HG03135 (cell line): Measurements from ENCODE around the gene ZNF296.

Experiments used
- ATAC-seq: cut with Tn5 transposase; IDR thresholded peaks from one replicate; pipeline ENCODE4 v1.9.1; 2021; ENCODE audit warnings: mild to moderate bottlenecking, moderate library complexity; ENCODE audit not compliant: unreplicated experiment

The ZNF296 gene

DNA sequence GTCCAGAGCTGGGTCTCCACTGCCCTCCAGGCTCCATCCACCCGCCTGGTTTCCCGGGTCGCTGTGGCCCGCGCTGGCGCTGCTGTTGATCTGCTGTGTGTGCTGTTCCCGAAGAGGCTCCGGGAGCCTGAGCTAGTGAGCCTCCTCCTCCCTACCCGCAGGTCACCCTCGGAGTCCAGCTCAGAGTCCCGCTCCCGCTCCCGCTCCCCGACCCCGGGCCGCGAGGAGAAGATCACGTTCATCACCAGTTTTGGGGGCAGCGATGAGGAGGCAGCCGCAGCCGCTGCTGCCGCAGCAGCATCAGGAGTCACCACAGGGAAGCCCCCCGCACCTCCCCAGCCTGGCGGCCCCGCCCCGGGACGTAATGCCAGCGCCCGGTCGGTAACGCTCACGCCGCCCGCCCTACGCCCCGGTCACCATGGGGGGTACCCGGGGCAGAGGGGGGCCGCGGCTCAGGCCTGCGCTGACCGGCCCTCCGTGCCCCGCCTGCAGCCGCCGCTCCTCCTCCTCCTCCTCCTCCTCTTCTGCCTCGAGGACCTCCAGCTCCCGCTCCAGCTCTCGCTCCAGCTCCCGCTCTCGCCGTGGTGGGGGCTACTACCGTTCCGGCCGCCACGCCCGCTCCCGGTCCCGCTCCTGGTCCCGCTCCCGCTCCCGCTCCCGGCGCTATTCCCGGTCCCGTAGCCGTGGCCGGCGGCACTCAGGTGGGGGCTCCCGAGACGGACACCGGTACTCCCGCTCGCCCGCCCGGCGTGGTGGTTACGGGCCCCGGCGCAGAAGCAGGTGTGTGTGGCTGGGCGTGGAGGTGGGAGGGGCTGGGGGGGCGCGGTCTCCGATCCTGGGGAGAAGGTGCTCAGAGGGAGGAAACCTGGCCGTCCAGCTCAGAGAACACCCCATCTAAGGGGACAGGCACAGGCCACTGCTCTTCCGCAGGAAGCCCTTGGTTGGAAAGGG is 12.2 kb downstream of the ZNF296 start:
- ATAC-seq: no peak

DNA sequence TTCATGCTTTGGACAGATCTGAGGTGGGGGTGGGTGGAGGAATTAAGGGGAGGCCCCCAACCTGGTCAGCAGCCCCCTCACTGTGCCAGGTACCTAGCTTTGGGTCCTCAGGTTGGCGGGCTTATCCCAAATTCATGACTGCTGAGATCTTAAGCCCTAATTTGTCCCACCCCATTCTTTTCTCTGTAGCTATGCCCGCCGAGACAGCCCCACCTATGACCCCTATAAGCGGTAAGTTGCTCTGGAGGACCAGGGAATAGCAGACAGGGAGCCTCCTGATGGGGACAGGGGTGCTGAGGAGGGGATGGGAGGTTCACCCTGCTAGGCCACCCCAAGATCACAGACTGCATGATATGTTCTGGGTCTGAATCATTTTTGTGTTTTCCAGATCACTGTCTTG is 14.3 kb downstream of the ZNF296 start:
- ATAC-seq: no peak

DNA sequence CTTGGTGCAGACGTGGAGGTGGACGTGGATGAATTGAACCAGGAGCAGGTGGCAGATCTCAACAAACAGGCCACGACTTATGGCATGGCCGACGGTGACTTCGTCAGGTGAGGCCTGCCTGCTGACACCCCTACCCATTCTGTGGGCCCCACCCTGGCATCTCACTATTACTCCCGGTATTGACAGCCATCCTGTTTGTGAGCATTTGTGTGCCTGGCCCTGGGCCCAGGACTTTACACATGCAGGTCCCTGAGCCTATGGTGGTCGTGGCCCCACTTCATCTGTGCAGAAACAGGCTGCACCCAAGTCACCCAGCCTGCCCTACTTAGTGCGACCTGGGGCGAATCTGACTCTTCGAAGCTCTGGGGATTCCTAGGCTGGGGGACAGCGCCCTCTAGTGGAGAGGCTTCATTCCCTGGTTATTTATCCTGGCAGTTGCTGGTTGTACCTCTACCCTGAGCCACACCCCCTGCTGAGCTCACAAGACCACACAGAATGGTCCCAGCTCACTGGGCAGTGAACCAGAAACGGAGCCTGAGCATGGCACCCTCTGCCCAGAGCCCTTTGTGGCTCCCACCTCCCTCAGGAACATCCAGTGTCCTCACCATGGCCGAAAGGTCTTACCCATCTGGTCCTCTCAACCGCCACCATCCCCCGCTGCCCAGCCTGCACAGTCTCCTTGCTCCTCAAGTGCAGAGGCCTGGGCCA is 16.9 kb downstream of the ZNF296 start:
- peak; percentile 57 for ATAC-seq

DNA sequence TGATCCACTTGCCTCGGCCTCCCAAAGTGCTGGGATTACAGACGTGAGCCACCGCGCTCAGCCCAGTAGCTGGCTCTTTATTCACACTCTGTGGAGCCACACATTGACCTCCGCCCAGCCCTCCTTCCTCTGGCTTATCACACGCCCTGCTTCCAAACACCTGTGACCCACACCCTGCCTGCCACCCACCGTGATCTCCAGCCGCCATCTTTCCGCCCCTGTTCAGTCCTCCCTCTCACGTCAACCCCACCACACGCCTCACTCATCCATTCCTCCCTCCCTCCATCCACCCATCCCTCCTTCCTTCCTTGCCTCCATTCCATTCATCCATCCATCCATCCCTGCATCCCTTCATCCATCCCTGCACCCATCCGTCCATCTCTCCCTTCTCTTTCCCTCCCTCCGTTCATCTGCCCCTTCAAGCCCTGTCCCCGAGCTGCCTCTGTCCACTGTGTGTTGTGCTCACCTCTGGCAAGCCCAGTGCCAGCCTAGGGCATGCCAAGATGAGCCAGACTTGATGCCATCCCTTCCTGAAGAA is 17.6 kb downstream of the ZNF296 start:
- ATAC-seq: no peak

DNA sequence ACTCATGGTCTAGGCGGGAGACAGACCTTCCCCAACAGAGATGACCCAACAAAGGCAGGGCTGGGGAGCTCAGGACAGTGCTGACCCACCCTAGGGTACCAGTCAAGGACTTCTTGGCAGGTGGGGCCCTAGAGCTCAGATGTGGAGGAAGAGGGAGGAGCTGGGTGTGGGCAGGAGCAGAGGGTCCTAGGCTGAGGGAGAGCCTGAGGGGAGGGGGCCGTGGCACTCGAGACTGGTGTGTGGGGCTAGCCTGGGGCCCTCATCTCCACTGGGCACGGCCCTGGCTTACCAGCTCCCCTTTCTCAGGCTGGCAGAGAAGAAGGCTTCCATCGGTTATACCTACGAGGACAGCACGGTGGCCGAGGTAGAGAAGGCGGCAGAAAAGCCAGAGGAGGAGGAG is 18.8 kb downstream of the ZNF296 start:
- no peak for ATAC-seq

DNA sequence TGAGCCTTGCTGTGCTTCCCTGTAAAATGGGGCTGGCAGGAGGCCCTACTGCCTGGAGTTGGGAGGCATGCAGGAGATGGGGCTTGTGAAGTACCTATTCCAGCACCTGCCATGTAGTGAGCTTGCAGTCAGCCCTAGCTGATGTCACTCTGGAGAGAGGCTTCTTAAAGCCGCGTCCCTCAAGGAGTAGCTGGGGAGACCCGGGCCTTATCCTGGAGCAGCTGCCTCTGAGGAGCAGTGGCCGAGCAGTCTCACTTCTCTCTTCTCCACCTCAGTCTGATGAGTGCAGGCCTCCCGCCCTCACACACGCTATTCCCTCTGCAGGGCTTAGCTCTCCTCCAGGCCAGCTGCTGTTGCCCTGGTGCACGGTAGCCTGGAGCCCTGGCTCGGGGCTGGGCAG is 19.4 kb downstream of the ZNF296 start:
- ATAC-seq: no peak

DNA sequence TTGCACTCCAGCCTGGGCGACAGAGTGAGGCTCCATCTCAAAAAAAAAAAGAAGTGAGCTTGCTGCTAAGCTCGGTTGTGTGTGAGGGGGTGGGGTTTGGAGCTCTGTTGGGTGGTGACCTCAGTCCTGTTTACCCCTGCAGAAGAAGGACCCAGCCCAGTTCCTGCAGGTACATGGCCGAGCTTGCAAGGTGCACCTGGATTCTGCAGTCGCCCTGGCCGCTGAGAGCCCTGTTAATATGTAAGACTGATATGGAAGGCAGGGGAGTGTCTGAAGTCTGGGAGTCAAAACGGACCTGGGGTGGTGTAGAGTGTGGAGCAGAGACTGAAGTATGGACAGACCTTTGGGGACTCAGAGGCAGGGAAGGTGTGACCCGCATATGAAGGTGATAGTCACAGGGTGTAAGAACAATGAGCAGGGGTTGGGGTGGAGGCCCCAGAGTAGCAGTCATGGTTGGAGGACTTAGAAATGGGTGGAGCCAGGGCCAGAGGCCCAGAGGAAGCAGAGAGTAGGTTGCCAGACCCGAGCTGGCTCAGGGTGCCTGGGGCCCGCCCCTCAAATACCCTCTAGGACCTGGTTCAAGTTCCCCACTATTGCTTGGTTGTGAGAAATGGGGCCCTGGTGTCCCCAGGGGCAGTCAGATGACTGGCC is 24.2 kb downstream of the ZNF296 start:
- ATAC-seq: no peak

DNA sequence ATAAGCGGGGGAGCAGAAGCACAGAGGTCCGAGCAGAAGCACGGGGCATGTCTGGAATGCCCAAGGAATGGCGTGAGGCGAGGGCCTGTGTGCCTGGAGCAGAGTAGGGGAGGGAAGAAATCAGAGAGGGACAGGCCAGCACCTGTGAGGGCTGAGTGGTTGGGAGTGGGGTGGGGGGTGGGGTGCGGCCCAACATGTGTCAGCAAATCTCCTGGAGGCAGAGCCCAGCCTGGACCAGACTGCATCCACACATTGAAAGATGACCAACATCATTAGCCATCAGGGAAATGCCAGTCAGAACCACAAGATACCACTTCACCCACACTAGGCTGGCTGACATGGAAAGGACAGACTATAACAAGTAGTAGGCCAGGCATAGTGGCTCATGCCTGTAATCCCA is 26.2 kb downstream of the ZNF296 start:
- ATAC-seq: no peak

DNA sequence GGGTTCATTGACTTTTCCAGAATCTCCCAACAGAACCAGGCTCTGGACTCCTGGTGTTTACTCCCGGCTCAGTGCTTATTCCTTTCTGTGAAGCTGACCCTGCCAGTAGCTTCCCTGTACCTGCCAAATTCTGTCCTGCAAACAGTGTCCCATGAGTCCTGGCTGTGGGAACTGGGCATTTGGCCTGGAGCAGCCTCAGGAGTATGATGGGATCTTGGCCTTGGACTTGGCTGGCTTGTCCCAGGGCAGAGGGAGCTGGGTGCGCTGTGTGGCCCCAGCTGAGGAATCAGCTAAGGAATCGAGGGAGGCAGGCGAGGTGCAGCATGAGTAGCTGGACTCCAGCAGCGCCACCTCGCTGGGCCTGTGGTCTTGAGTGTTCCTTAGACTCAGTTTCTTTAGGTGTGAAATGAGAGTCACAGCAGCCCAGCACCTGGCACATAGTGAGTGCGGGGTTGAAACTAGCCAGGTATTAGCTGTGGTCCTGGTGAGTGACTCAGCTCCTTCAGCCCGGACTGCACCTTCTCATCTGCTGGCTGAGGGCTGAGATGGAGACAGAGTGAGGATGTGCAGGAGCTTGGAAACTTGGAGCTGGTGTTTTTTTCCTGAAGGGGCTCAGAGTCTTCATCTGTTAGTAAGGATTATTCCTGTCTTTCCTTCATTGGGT is 27.1 kb downstream of the ZNF296 start:
- no peak for ATAC-seq

DNA sequence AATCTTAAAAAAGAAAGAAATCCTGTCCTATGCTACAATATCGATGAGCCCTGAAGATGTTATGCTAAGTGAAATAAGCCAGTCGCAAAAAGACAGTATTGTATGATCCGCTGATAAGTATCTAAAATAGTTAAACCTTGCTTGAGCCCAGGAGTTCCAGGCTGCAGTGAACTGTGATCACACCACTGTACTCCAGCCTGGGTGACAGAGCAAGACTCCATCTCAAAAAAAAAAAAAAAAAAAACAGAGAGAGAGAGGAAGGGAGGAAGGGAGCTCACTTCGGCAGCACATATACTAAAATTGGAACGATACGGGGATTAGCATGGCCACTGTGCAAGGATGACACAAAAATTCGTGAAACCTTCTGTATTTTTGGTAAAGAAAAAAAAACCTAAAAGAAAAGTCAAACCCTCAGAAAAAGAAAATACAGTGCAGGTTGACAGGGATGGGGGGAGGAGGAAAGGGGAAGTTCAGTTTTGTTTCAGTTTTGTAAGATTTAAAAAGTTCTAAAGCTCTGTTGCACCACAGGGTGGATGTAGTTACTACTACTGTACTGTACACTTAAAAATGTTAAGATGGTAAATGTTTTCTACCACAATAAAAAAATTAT is 29.0 kb downstream of the ZNF296 start:
- ATAC-seq: peak; percentile 59

DNA sequence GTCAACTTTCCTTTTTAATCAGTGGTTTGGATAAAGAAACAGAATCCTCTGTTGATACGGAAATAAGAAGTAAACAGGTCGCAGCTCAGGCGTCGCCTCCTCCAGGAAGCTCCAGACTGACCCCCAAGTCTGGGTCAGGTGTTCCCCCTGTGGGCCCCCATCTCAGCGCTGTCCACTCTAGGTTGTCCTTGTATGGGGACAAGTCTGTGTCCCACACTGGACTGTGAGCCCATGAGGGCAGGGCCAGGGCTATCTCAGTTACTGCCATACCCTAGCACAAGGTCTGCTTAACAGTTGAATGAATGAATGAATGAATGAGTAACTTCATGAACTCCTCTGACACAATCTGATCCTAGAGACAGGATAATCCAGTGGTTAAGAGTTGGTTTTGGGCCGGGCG is 29.9 kb downstream of the ZNF296 start:
- no peak for ATAC-seq

DNA sequence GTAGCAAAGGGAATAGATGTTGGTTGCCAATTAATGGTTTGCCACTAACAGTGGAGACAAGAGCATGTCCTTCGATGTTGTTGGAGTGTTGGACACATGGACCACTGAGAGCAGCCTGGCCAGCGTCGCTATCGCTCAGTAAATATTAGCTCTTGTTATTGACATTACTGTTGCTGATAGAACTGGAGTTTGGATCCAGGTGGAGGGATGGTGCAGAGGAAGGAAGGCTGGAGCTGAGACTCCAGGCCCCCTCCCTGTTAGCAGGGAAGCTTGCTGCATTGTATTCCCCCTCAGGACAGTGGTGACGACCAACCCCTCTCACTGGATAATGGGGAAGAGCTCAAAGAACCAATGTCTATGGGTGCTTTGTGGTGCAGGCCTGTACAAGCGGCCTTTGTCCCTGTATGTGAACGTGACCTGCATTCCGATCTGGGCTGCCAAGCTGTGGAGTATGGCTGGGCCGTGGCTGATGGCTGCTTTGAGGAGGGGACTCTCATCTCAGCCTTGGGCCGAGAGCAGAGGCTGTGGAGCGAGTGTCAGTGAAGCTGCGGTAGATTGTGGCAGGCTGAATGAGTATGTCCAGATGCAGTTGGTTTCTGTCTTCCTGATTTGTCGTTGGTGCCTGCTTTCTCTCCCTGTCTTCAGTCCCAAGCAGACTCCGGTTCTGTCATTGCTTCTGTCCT is 30.5 kb downstream of the ZNF296 start:
- no peak for ATAC-seq

DNA sequence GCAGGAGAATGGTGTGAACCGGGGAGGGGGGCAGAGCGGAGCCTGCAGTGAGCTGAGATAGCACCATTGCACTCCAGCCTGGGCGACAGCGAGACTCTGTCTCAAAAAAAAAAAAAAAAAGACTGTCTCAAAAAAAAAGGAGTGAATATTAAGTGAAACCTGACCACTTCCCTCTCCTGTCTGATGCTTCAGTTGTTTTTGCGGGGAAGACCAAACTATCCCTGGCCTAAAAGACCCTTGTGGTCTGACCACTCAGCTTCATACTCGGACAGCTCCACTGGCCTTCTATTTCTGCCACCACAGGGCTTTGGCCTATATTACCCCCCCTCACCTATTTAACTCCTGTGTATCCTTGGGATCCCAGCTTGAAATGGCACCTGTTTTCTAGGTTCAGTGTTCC is 35.2 kb downstream of the ZNF296 start:
- no peak for ATAC-seq

DNA sequence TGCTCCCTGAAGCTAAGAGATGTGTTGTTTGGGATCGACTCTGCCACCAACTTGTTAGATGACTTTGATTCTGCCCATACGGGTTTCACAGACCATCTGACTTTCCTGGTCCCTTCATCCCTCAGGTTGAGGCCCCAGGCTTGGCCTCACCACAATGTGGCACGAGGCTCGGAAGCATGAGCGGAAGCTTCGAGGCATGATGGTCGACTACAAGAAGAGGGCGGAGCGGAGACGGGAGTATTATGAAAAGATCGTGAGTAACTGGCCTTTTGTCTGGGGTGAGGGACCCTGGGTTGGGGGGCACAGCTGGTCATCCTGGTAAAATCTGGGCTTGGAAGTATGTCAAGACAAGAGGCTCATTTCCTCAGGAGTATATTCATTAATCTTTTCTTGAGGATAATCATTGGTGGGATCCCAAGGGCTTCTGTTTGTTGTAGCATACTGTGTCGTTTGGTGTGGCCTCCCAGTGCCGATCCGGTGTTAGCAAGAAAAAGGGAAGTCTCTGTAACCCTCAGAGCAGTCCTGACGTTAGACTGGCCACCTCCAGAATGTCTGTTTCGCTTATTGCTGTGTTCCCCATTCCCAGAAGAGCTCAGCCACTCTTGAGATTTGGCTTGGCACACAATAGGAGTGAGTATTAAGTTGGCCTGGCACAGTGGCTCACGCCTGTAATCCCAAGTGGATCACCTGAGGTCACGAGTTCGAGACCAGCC is 36.1 kb downstream of the ZNF296 start:
- ATAC-seq: no peak

DNA sequence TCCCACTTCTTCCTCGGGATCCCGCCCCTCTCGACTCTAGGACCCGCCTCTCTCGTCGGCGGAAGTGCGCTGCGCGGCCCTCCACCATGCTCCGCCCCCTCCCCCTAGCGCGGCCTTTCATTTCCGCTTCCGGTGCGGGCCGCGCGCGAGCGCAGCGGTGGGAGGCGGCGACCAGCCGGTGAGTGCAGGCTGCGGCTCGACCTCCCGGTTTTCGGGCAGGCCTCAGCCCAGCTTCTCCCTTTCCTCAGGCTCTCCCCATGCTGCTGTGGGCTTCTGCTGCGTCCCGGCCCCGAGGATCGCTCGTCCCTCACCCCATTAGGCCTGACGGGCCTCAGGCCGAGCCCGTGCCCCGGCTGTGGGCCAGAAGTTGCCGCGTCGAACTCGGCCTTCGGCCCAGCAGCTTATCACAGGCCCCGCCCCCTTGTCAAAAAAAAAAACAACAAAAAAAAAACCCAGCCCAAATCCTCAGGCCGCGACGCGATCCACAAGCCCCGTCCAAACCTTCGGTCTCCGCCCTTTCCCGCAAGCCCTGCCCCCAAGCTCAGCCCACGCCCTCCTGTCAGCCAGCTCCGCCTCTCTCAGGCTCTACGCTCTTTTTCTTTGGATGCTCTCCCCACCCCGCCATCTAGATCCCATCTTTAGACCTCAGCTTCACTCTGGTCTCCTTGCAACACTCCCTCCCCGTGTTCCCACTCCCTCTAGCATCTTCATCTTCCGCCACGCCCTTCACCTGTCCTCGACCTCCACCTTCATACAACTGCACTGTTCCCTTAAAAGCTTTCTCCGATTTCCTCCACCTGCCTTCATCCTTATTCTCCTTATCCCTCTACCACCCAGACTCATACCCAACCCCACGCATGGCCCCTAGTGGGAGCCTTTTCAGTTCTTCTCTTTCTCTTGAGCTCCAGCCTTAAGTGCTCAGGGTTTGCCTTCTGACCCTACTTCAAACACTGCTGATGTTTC is 37.1 kb downstream of the ZNF296 start, which contains the start of gene CLASRP:
Gene CLASRP (plus strand): TSS at position 115 of the 963 bp plus-strand sequence. CDS start 1,168 bp downstream, outside the sequence.
- ATAC-seq: peak; percentile 78

DNA sequence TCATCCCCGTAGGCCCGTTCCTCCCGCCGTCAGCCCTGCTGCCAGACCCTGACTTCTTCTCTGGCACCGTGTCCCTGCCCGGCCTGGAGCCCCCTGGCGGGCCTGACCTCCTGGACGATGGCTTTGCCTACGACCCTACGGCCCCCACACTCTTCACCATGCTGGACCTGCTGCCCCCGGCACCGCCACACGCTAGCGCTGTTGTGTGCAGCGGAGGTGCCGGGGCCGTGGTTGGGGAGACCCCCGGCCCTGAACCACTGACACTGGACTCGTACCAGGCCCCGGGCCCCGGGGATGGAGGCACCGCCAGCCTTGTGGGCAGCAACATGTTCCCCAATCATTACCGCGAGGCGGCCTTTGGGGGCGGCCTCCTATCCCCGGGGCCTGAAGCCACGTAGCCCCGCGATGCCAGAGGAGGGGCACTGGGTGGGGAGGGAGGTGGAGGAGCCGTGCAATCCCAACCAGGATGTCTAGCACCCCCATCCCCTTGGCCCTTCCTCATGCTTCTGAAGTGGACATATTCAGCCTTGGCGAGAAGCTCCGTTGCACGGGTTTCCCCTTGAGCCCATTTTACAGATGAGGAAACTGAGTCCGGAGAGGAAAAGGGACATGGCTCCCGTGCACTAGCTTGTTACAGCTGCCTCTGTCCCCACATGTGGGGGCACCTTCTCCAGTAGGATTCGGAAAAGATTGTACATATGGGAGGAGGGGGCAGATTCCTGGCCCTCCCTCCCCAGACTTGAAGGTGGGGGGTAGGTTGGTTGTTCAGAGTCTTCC is 38.7 kb downstream of the ZNF296 start:
- ATAC-seq: no peak

DNA sequence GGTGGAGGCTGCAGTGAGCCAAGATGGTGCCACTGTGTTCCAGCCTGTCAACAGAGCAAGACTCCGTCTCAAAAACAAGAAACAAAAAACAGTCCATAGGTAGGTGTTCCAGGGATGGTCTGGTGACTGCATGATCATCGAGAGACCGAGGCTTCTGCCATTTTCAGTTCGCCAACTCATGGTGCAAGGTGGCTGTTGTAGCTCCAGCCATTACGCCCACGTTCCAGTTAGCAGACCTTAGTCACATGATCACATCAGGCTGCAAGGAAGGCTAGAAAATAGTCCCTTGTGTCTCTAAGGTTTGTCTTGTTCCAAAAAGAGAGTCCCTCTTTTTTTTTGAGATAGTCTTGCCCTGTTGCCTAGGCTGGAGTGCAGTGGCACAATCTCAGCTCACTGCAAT is 40.5 kb downstream of the ZNF296 start:
- no peak for ATAC-seq
